Psoas muscle (tissue), 8 donors: Measurements from ENCODE around the gene MARCHF3. TPM values are rescaled to one million over a fixed set of nuclear protein-coding genes. Genes with fewer than 3 reads are reported as not detected.

Experiments used
- ATAC-seq, 4 donors: fragments of 200-7000 bp; cut with Tn5 transposase; one replicate each; pipeline ENCODE4 v1.9.1; 2020; ENCODE audit warnings: moderate library complexity in 3 of 4, mild to moderate bottlenecking in 2 of 4
- DNase-seq, 2 donors: peaks; one replicate each; pipeline ENCODE4 v3.0.0-alpha.2; 2020
- H3K27ac ChIP-seq: fragments of 200-600 bp; one replicate; pipeline ENCODE4 v1.8.0; 2022
- H3K27me3 ChIP-seq, 3 donors: fragments of 200-600 bp in 1 of 3; one replicate each; pipeline versions ENCODE4 v1.6.1 to v1.8.0; 2013 to 2022; ENCODE audit warnings: low read length in 2 of 3, mild to moderate bottlenecking in 2 of 3, moderate library complexity in 1 of 3; ENCODE audit not compliant: insufficient read depth in 3 of 3
- H3K36me3 ChIP-seq, 2 donors: fragments of 200-600 bp in 1 of 2; one replicate each; pipeline versions ENCODE4 v1.6.1 to v1.8.0; 2013 to 2022; ENCODE audit warnings: low read depth in 1 of 2, mild to moderate bottlenecking in 1 of 2, moderate library complexity in 1 of 2; ENCODE audit not compliant: insufficient read depth in 1 of 2
- H3K4me1 ChIP-seq: fragments of 200-600 bp; one replicate; pipeline ENCODE4 v1.8.0; 2022
- H3K4me3 ChIP-seq: fragments of 200-600 bp; one replicate; pipeline ENCODE4 v1.8.0; 2022; ENCODE audit warnings: mild to moderate bottlenecking
- H3K9me3 ChIP-seq: fragments of 200-600 bp; one replicate; pipeline ENCODE4 v1.8.0; 2022
- WGBS, 3 donors: extraction: QIAGEN DNeasy Blood & Tissue Kit; methylation state at CpG; one replicate each; pipeline versions ENCODE4 v1.1.6 to v1.1.7; 2013; 5-methylcytosine and 5-hydroxymethylcytosine counted together
- intact Hi-C, 2 donors: fragments of 100-400 bp; cut with DNase I; formaldehyde crosslinking; loops; one replicate each; pipeline versions ENCODE4 v1.11.0 to v1.14.2; 2022
- polyA plus RNA-seq, 3 donors: library from polyadenylated mRNA; stranded (reverse); fragments of 200-250 nt; gene quantifications; one replicate each; pipeline ENCODE4 v1.2.3, GENCODE V29; 2013
- total RNA-seq, 4 donors: library from RNA; stranded (reverse); fragmentation: NEBNext Ultra II Directional in 2 of 4; extraction: Animal tissue kit (Norgen Biotek cat#: 25700) in 2 of 4; gene quantifications; one replicate each; pipeline versions ENCODE4 v1.2.1 to v1.2.4, GENCODE V29; 2021 to 2023
- TF ChIP-seq, protein P1 (sequence below): fragments of 200-600 bp; IDR thresholded peaks from one replicate; pipeline ENCODE4 v1.8.0; 2022; ENCODE audit warnings: antibody characterized with exemption
- donor health status: healthy with polysubstance abuse.
- donor health status: DM: no; HTN: no; CAD: no; lungs with moderate emphysema.
- donor health status: Bipolar disorder and iron deficiency.
- donor health status: healthy.
- donor health status: DM: yes; HTN: yes; CAD: no.
- donor health status: DM: no; HTN: no; CAD: no.
- donor health status: DM: no; HTN: no; CAD: no.
- donor health status: DM: yes; HTN: yes; CAD: no.

The MARCHF3 gene
- total and polyA plus RNA-seq, 7 donors: 6.0 to 22.0 (median 12.0) TPM

DNA sequence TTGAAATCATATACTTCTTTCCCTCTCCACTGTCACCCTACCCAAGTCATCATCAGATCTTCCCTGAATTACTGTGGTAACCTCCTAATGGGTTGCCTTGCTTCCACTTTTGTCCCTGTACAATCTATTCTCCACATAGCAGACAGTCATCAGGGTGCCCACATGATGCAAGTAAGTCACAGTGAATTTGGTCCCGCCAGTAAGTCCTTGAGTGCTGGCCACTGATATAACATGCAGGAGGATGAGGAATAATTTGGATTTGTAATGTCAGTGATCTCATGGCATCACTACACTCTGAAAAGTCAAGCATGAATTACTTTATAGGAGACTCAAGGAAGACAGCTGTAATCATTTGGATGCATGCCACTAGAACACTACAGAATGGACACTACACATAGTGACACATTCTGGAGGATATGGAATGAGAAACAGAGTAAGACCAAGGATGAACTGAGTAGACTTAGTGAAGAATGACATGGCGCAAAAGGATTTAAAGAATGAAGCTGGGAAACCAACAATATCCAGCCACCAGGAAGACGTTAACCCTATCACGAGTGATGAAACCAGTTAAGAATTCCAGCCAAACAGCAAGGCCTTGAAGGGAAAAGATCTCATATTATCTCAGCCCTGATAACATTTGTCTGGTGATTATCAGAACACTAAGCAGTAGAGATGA is 28.6 kb downstream of the MARCHF3 start:
- TF ChIP-seq, protein P1, sequence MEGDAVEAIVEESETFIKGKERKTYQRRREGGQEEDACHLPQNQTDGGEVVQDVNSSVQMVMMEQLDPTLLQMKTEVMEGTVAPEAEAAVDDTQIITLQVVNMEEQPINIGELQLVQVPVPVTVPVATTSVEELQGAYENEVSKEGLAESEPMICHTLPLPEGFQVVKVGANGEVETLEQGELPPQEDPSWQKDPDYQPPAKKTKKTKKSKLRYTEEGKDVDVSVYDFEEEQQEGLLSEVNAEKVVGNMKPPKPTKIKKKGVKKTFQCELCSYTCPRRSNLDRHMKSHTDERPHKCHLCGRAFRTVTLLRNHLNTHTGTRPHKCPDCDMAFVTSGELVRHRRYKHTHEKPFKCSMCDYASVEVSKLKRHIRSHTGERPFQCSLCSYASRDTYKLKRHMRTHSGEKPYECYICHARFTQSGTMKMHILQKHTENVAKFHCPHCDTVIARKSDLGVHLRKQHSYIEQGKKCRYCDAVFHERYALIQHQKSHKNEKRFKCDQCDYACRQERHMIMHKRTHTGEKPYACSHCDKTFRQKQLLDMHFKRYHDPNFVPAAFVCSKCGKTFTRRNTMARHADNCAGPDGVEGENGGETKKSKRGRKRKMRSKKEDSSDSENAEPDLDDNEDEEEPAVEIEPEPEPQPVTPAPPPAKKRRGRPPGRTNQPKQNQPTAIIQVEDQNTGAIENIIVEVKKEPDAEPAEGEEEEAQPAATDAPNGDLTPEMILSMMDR: no peak
- H3K9me3 ChIP-seq: no peaks in the 10 kb centered on the region
- no peaks in the 10 kb centered on the region for H3K27me3 ChIP-seq
- WGBS, 3 donors: 43 to 68% (median 52%) methylated on average over 4 of the region's 4 CpGs
- peak overlapping the region; percentile 10 for H3K27ac ChIP-seq
- H3K4me1 ChIP-seq: peaks cover 25% of the 10 kb centered on the region
- intact Hi-C loops: no loop called here
- DNase-seq (no peak), ATAC-seq (peak in 3 of 4 donors; percentile 20 to 70 (median 69))
- H3K36me3 ChIP-seq: no peaks in the 10 kb centered on the region
- H3K4me3 ChIP-seq: no peak overlapping the region

DNA sequence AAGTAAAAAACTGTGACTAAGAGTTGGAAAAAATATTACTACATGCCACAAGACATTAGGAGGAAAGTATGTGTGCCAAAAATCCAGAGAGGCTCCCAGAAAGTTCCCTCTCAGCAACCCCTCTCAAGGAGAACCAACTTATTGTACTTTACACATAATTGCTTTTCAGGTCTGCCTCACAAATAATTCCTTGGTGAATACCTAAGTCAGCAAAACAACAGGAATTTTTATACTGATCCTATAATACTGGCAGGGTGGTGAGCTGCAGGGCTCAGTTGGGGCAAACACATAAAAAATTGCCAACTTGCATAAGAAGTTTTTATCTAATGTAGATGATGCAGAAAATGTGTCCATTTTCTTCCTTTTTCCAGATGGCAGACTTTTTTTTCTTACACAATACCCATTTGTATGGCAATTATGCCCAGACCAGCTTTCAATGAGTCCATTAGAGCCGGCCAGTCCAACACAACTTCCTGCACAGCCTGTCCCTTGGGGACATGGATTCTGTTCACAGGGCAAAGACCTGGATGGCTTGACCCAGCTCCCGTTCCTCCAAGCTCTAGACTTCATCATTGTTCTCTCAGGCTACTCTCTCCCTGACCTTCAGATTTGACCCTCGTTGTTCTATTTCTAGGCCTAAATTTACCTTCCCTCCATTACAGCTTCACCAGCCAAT is 31.3 kb downstream of the MARCHF3 start:
- DNase-seq (no peak), ATAC-seq (peak in 1 of 4 donors; percentile 13)
- Histone ChIP-seq H3K4me1 (peaks cover 17% of the 10 kb centered on the region), H3K9me3 (no peaks in the 10 kb centered on the region), H3K27me3 (no peaks in the 10 kb centered on the region), H3K4me3 (no peak overlapping the region), H3K36me3 (no peaks in the 10 kb centered on the region), H3K27ac (peak overlapping the region; percentile 74)
- TF ChIP-seq, protein P1: no peak
- intact Hi-C loops: no loop called here
- 38 to 55% (median 40%) methylated on average over 3 of the region's 3 CpGs for WGBS, 3 donors

DNA sequence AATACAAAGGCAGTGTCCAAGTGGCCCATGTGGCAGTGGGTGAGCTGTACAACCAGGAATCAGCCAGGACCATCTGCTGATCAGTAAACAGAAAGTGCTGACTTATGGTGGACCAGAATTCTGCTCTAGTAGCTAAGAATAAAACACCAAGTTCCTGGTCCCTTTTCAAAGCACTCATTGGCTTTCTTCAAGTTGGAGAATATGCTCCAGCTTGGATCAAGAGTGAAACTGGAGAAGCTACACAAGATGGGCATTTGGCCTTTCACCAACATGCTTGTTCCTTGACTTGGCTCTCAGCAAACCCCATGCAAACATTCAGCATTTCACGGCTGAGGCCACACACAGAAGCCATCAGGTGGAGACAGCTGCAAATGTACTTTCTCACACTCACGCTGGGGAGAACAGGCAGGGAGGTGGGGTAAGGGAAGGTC is 32.1 kb downstream of the MARCHF3 start:
- intact Hi-C loops: no loop called here
- peak overlapping the region; percentile 41 for H3K4me3 ChIP-seq
- H3K9me3 ChIP-seq: no peaks in the 10 kb centered on the region
- WGBS, 3 donors: 11 to 23% (median 12%) methylated on average over 2 of the region's 2 CpGs
- ATAC-seq (peak; percentile 78 to 90 (median 86)), DNase-seq (peak in 1 of 2 donors; percentile 53)
- H3K4me1 ChIP-seq: peaks cover 17% of the 10 kb centered on the region
- peak overlapping the region; percentile 74 for H3K27ac ChIP-seq
- H3K36me3 ChIP-seq: no peaks in the 10 kb centered on the region
- TF ChIP-seq, protein P1: no peak
- no peaks in the 10 kb centered on the region for H3K27me3 ChIP-seq

DNA sequence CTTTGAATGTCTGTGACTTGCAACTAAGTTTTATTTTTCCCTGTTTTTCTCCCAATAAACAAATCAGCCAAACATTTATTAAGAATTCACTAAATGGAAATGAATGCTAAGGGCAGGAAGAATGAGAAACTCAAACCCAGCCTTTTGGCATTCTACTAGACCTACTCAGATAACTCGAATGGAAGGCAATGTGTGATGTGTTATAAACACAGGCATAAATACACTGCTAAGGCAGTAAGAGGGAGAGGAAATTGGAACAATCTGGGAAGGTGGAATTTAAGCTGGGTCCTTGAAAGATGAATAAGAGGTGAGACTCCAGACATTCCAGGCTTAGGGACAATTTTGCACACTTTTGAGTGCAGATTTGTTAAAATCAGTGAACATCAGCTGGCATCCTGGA is 34.7 kb downstream of the MARCHF3 start:
- Histone ChIP-seq H3K4me1 (peaks cover 17% of the 10 kb centered on the region), H3K27ac (no peak overlapping the region), H3K9me3 (no peaks in the 10 kb centered on the region), H3K36me3 (no peaks in the 10 kb centered on the region), H3K27me3 (no peaks in the 10 kb centered on the region), H3K4me3 (no peak overlapping the region)
- intact Hi-C loops: no loop called here
- TF ChIP-seq, protein P1: no peak
- DNase-seq (no peak), ATAC-seq (no peak)
- 25 to 34% (median 33%) methylated on average over 1 of the region's 1 CpG for WGBS, 3 donors
